ENCODE measurements around the gene EPHA8.

EPHA8 gene

DNA sequence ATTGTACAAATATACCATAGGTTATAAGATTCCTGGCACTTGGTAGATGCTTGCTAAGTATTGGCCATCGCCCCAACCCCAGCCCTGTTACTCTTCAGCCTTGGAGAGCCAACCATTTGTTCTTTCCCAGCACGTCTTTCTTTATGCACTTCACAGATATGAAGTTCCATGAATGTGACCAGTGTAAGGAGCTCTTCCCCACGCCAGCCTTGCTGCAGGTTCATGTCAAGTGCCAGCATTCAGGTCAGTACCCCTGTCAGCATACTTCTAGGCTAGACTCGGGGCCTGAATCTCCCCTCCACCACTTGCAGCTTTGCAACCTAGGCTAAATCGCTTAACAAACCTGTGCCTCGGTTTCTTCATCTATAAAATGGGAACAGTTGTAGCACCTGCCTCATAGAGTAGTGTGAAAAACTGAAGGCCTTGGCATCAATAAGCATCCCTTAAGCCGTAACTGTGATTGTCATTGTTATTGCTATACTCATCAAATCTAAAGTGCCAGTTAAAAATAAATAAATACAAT is 41.0 kb upstream of the EPHA8 start:
- Histone ChIP-seq H3K27ac (ENCODE audit: insufficient read depth in 1 of 2, low read depth in 1 of 2, low read length in 2 of 2, poor library complexity in 1 of 2, severe bottlenecking in 2 of 2) (no peak overlapping the region), H3K27me3 (replicated peaks in 2 of 5; ENCODE audit: control insufficient read depth in 4 of 5, insufficient read depth in 5 of 5, low read length in 4 of 5) (no peaks in the 10 kb centered on the region), H3K4me3 (ENCODE audit: control insufficient read depth in 1 of 7, extremely low read depth in 1 of 7, insufficient read depth in 4 of 7, low read depth in 2 of 7, low read length in 6 of 7) (no peak overlapping the region), H3K9me3 (ENCODE audit: control extremely low read depth in 1 of 5, control insufficient read depth in 4 of 5, insufficient read depth in 2 of 5, low read depth in 1 of 5, low read length in 4 of 5) (no peaks in the 10 kb centered on the region), H3K36me3 (ENCODE audit: control insufficient read depth in 4 of 4, insufficient read depth in 4 of 4, low read length in 3 of 4) (peaks cover 28 to 91% (median 76%) of the 10 kb centered on the region in 4 experiments), H3K4me1 (ENCODE audit: control extremely low read depth in 1 of 4, control insufficient read depth in 4 of 4, insufficient read depth in 4 of 4, low read length in 3 of 4) (no peaks in the 10 kb centered on the region)
- WGBS (ENCODE audit: insufficient coverage), result 98% methylated on average over 5 of the region's 7 CpGs
- ChIA-PET CTCF (no interaction called here), POLR2A (no interaction called here)
- DNase-seq, result no peak

DNA sequence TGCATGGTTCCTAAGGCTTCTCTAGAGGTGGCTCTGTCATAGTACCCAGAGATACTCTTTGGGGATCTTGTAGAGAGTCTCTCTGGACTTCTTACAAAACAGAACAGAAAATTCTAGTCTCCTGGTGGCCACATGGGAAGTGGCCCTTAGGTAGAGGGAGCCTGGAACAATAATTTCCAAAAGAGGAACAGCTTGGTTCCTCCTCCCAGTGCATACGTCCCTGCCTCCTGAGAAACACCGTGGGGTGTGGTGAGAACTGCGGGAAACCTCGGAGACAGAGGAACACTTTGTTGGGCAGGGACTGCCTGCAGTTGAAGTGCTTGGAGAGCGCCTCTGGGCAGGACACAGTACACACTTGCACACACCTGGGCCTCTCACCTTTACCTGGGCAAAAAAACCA is 38.8 kb upstream of the EPHA8 start:
- H3K27me3 ChIP-seq (replicated peaks in 2 of 5; ENCODE audit: control insufficient read depth in 4 of 5, insufficient read depth in 5 of 5, low read length in 4 of 5), result no peaks in the 10 kb centered on the region
- H3K27ac ChIP-seq (ENCODE audit: insufficient read depth in 1 of 2, low read depth in 1 of 2, low read length in 2 of 2, poor library complexity in 1 of 2, severe bottlenecking in 2 of 2), result no peak overlapping the region
- H3K9me3 ChIP-seq (ENCODE audit: control extremely low read depth in 1 of 5, control insufficient read depth in 4 of 5, insufficient read depth in 2 of 5, low read depth in 1 of 5, low read length in 4 of 5), result no peaks in the 10 kb centered on the region
- CTCF ChIA-PET, result interaction anchor here (1.0 kb wide), 1 partner anchor 90 kb away, joined by 3 read pairs; no protein-coding TSS in a partner anchor
- DNase-seq, result no peak
- POLR2A ChIA-PET, result no interaction called here
- peaks cover 17 to 82% (median 65%) of the 10 kb centered on the region in 4 experiments for H3K36me3 ChIP-seq (ENCODE audit: control insufficient read depth in 4 of 4, insufficient read depth in 4 of 4, low read length in 3 of 4)
- WGBS (ENCODE audit: insufficient coverage), result 97% methylated on average over 4 of the region's 5 CpGs
- no peak overlapping the region for H3K4me3 ChIP-seq (ENCODE audit: control insufficient read depth in 1 of 7, extremely low read depth in 1 of 7, insufficient read depth in 4 of 7, low read depth in 2 of 7, low read length in 6 of 7)
- H3K4me1 ChIP-seq (ENCODE audit: control extremely low read depth in 1 of 4, control insufficient read depth in 4 of 4, insufficient read depth in 4 of 4, low read length in 3 of 4), result no peaks in the 10 kb centered on the region

DNA sequence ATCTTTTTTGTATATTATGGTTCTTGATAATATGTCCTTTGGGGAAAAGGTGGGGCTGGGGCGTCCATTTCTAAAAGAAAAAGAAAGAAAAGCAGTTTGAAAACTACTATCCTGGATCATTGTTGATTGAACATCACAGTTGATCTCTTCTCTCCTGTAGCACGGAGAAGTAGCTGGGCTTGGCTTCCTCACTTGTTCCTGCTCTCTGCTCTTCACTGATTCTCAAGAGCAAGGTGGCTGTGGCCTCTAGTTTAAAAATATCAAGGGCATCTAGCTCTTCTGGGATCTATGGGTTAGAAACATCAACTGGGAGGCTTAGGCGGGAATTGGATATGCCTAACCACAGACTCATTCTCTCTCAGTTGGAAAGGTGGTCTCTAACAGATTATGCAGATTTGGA is 38.1 kb upstream of the EPHA8 start:
- WGBS (ENCODE audit: insufficient coverage), result 100% methylated on average over 2 of the region's 3 CpGs
- no peak overlapping the region for H3K4me3 ChIP-seq (ENCODE audit: control insufficient read depth in 1 of 7, extremely low read depth in 1 of 7, insufficient read depth in 4 of 7, low read depth in 2 of 7, low read length in 6 of 7)
- no peaks in the 10 kb centered on the region for H3K9me3 ChIP-seq (ENCODE audit: control extremely low read depth in 1 of 5, control insufficient read depth in 4 of 5, insufficient read depth in 2 of 5, low read depth in 1 of 5, low read length in 4 of 5)
- ChIA-PET CTCF (no interaction called here), POLR2A (no interaction called here)
- peaks cover 15 to 78% (median 62%) of the 10 kb centered on the region in 4 experiments for H3K36me3 ChIP-seq (ENCODE audit: control insufficient read depth in 4 of 4, insufficient read depth in 4 of 4, low read length in 3 of 4)
- no peaks in the 10 kb centered on the region for H3K4me1 ChIP-seq (ENCODE audit: control extremely low read depth in 1 of 4, control insufficient read depth in 4 of 4, insufficient read depth in 4 of 4, low read length in 3 of 4)
- no peak for DNase-seq
- H3K27me3 ChIP-seq (replicated peaks in 2 of 5; ENCODE audit: control insufficient read depth in 4 of 5, insufficient read depth in 5 of 5, low read length in 4 of 5), result no peaks in the 10 kb centered on the region
- no peak overlapping the region for H3K27ac ChIP-seq (ENCODE audit: insufficient read depth in 1 of 2, low read depth in 1 of 2, low read length in 2 of 2, poor library complexity in 1 of 2, severe bottlenecking in 2 of 2)

GRCh38 chr1:22525646-22526045 is 37.6 kb upstream of the EPHA8 start:
- WGBS (ENCODE audit: insufficient coverage), result 97% methylated on average over 11 of the region's 11 CpGs
- ChIA-PET CTCF (no interaction called here), POLR2A (no interaction called here)
- Histone ChIP-seq H3K27me3 (replicated peaks in 2 of 5; ENCODE audit: control insufficient read depth in 4 of 5, insufficient read depth in 5 of 5, low read length in 4 of 5) (no peaks in the 10 kb centered on the region), H3K4me3 (ENCODE audit: control insufficient read depth in 1 of 7, extremely low read depth in 1 of 7, insufficient read depth in 4 of 7, low read depth in 2 of 7, low read length in 6 of 7) (no peak overlapping the region), H3K4me1 (ENCODE audit: control extremely low read depth in 1 of 4, control insufficient read depth in 4 of 4, insufficient read depth in 4 of 4, low read length in 3 of 4) (no peaks in the 10 kb centered on the region), H3K36me3 (ENCODE audit: control insufficient read depth in 4 of 4, insufficient read depth in 4 of 4, low read length in 3 of 4) (peaks cover 15 to 74% (median 59%) of the 10 kb centered on the region in 4 experiments), H3K27ac (ENCODE audit: insufficient read depth in 1 of 2, low read depth in 1 of 2, low read length in 2 of 2, poor library complexity in 1 of 2, severe bottlenecking in 2 of 2) (no peak overlapping the region), H3K9me3 (ENCODE audit: control extremely low read depth in 1 of 5, control insufficient read depth in 4 of 5, insufficient read depth in 2 of 5, low read depth in 1 of 5, low read length in 4 of 5) (no peaks in the 10 kb centered on the region)
- no peak for DNase-seq

DNA sequence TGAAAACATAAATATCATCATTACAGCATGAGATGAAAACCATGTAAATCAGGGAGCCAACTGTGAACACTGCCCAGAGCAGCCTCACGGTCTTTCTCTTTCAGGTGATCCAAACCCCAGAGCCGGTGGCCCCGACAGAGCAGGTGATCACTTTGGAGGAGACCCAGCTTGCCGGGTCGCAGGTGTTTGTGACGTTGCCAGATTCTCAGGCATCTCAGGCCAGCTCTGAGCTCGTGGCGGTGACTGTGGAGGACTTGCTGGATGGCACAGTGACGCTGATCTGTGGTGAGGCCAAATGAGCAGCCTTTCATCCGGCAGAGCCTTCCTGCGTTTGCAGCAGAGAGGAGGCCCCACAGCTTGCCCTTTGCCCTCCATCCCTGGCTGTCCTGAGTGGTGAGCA is 37.2 kb upstream of the EPHA8 start:
- Histone ChIP-seq H3K36me3 (ENCODE audit: control insufficient read depth in 4 of 4, insufficient read depth in 4 of 4, low read length in 3 of 4) (peaks cover 12 to 69% (median 54%) of the 10 kb centered on the region in 4 experiments), H3K4me1 (ENCODE audit: control extremely low read depth in 1 of 4, control insufficient read depth in 4 of 4, insufficient read depth in 4 of 4, low read length in 3 of 4) (no peaks in the 10 kb centered on the region)
- WGBS (ENCODE audit: insufficient coverage), result 96% methylated on average over 7 of the region's 11 CpGs

DNA sequence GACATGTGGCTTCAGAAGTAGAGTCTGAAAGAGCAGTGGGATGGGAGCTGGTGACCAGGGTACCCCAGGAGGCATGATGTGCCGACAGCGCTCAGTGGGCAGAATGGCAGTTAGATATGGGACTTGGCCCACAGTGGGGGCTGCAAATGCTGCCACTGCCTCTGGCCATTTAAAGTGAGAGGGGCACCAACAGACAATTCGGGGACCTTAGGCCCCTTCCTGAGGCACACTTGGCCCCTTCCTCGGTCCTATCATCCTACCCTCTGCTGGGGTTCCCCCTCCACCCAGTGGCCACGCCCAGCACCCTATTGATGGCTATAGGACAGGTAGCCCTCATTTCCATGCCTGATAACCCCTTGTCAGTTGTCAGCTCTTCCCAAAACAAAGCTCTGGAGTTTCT is 36.6 kb upstream of the EPHA8 start:
- 97% methylated on average over 4 of the region's 5 CpGs for WGBS (ENCODE audit: insufficient coverage)
- CTCF ChIA-PET, result no interaction called here
- no peak for DNase-seq
- Histone ChIP-seq H3K36me3 (ENCODE audit: control insufficient read depth in 4 of 4, insufficient read depth in 4 of 4, low read length in 3 of 4) (peaks cover 10 to 63% (median 49%) of the 10 kb centered on the region in 4 experiments), H3K27me3 (replicated peaks in 2 of 5; ENCODE audit: control insufficient read depth in 4 of 5, insufficient read depth in 5 of 5, low read length in 4 of 5) (no peaks in the 10 kb centered on the region), H3K9me3 (ENCODE audit: control extremely low read depth in 1 of 5, control insufficient read depth in 4 of 5, insufficient read depth in 2 of 5, low read depth in 1 of 5, low read length in 4 of 5) (no peaks in the 10 kb centered on the region), H3K4me1 (ENCODE audit: control extremely low read depth in 1 of 4, control insufficient read depth in 4 of 4, insufficient read depth in 4 of 4, low read length in 3 of 4) (no peaks in the 10 kb centered on the region), H3K4me3 (ENCODE audit: control insufficient read depth in 1 of 7, extremely low read depth in 1 of 7, insufficient read depth in 4 of 7, low read depth in 2 of 7, low read length in 6 of 7) (no peak overlapping the region), H3K27ac (ENCODE audit: insufficient read depth in 1 of 2, low read depth in 1 of 2, low read length in 2 of 2, poor library complexity in 1 of 2, severe bottlenecking in 2 of 2) (no peak overlapping the region)
- POLR2A ChIA-PET, result no interaction called here

More for the DNA sequence above, 37.2 kb upstream of the EPHA8 start:
- Histone ChIP-seq H3K27ac (ENCODE audit: insufficient read depth in 1 of 2, low read depth in 1 of 2, low read length in 2 of 2, poor library complexity in 1 of 2, severe bottlenecking in 2 of 2) (no peak overlapping the region), H3K4me3 (ENCODE audit: control insufficient read depth in 1 of 7, extremely low read depth in 1 of 7, insufficient read depth in 4 of 7, low read depth in 2 of 7, low read length in 6 of 7) (no peak overlapping the region), H3K27me3 (replicated peaks in 2 of 5; ENCODE audit: control insufficient read depth in 4 of 5, insufficient read depth in 5 of 5, low read length in 4 of 5) (no peaks in the 10 kb centered on the region), H3K9me3 (ENCODE audit: control extremely low read depth in 1 of 5, control insufficient read depth in 4 of 5, insufficient read depth in 2 of 5, low read depth in 1 of 5, low read length in 4 of 5) (no peaks in the 10 kb centered on the region)
- no peak for DNase-seq
- CTCF ChIA-PET, result no interaction called here
- POLR2A ChIA-PET, result no interaction called here

GRCh38 chr1:22527122-22527521 is 36.2 kb upstream of the EPHA8 start:
- CTCF ChIA-PET, result interaction anchor here (1.0 kb wide), 1 partner anchor 10 kb away, joined by 3 read pairs; no protein-coding TSS in a partner anchor
- POLR2A ChIA-PET, result no interaction called here
- Histone ChIP-seq H3K4me1 (ENCODE audit: control extremely low read depth in 1 of 4, control insufficient read depth in 4 of 4, insufficient read depth in 4 of 4, low read length in 3 of 4) (no peaks in the 10 kb centered on the region), H3K36me3 (ENCODE audit: control insufficient read depth in 4 of 4, insufficient read depth in 4 of 4, low read length in 3 of 4) (peaks cover 8 to 59% (median 44%) of the 10 kb centered on the region in 4 experiments), H3K27me3 (replicated peaks in 2 of 5; ENCODE audit: control insufficient read depth in 4 of 5, insufficient read depth in 5 of 5, low read length in 4 of 5) (no peaks in the 10 kb centered on the region), H3K4me3 (ENCODE audit: control insufficient read depth in 1 of 7, extremely low read depth in 1 of 7, insufficient read depth in 4 of 7, low read depth in 2 of 7, low read length in 6 of 7) (no peak overlapping the region), H3K9me3 (ENCODE audit: control extremely low read depth in 1 of 5, control insufficient read depth in 4 of 5, insufficient read depth in 2 of 5, low read depth in 1 of 5, low read length in 4 of 5) (no peaks in the 10 kb centered on the region), H3K27ac (ENCODE audit: insufficient read depth in 1 of 2, low read depth in 1 of 2, low read length in 2 of 2, poor library complexity in 1 of 2, severe bottlenecking in 2 of 2) (no peak overlapping the region)
- no peak for DNase-seq
- WGBS (ENCODE audit: insufficient coverage), result 100% methylated on average over 5 of the region's 7 CpGs
